ENCODE data around the gene CEP57L1. TPM values are rescaled to one million over a fixed set of nuclear protein-coding genes. Genes with fewer than 3 reads are reported as not detected.
A peak's percentile ranks its signal among the peaks of the same experiment; 100 is the strongest.
"Not testable (repeated sequence)": the region's sequence is repeated elsewhere in the genome, so short reads cannot be mapped to it uniquely, and the experiment has no call there.

Gene CEP57L1
- total and polyA plus RNA-seq, 3 donors from 2014 or later = 32.5 to 50.6 (median 32.7) TPM

- H3K9me3 ChIP-seq = no peaks in the 10 kb centered on the region
- peaks cover 34% of the 10 kb centered on the region for H3K4me1 ChIP-seq
- no peak overlapping the region for H3K27ac ChIP-seq
- intact Hi-C loops (cut with DNase I; ENCODE audit: low total_unique reads) = no loop called here
- TF ChIP-seq POLR2A (IDR thresholded peaks at IDR 0.05) = no peak
- TF ChIP-seq CTCF (IDR thresholded peaks at IDR 0.05) = no peak
- no peak for DNase-seq
- H3K4me3 ChIP-seq = no peak overlapping the region
- H3K27me3 ChIP-seq = no peaks in the 10 kb centered on the region
- WGBS, 2 donors = 88 to 96% methylated on average over 1 of the region's 1 CpG
- H3K36me3 ChIP-seq (ENCODE audit: low read depth, missing control alignments) = no peaks in the 10 kb centered on the region
These were observed 11.7 kb upstream of the CEP57L1 start for GRCh38 chr6:109083657-109084056.

- H3K9me3 ChIP-seq; intact Hi-C loops (cut with DNase I; ENCODE audit: low total_unique reads); H3K27ac ChIP-seq; H3K4me3 ChIP-seq; DNase-seq; H3K36me3 ChIP-seq (ENCODE audit: low read depth, missing control alignments); H3K27me3 ChIP-seq: not testable (repeated sequence)
- whole genome bisulfite sequencing, 2 donors = 91 to 96% methylated on average over 8 of the region's 8 CpGs
- peaks cover 39% of the 10 kb centered on the region for H3K4me1 ChIP-seq
These were observed 11.2 kb upstream of the CEP57L1 start for GRCh38 chr6:109084146-109084545.

- H3K36me3 ChIP-seq (ENCODE audit: low read depth, missing control alignments) = no peaks in the 10 kb centered on the region
- no peaks in the 10 kb centered on the region for H3K9me3 ChIP-seq
- no peaks in the 10 kb centered on the region for H3K27me3 ChIP-seq
- no peak for TF ChIP-seq POLR2A (IDR thresholded peaks at IDR 0.05)
- no peak for TF ChIP-seq CTCF (IDR thresholded peaks at IDR 0.05)
- H3K27ac ChIP-seq = peak overlapping the region in 1 of 2 donors; percentile 12
- 56 to 57% methylated on average over 5 of the region's 5 CpGs for WGBS, 2 donors
- DNase-seq = no peak
- intact Hi-C loops (cut with DNase I; ENCODE audit: low total_unique reads) = no loop called here
- peaks cover 36% of the 10 kb centered on the region for H3K4me1 ChIP-seq
- H3K4me3 ChIP-seq = no peak overlapping the region
These were observed 7.5 kb upstream of the CEP57L1 start for GRCh38 chr6:109087661-109088264.

- intact Hi-C loops (cut with DNase I; ENCODE audit: low total_unique reads) = no loop called here
- Histone ChIP-seq H3K27me3 (no peaks in the 10 kb centered on the region), H3K27ac (no peak overlapping the region), H3K4me3 (no peak overlapping the region), H3K4me1 (peaks cover 36% of the 10 kb centered on the region), H3K36me3 (ENCODE audit: low read depth, missing control alignments) (no peaks in the 10 kb centered on the region), H3K9me3 (no peaks in the 10 kb centered on the region)
- no peak for TF ChIP-seq CTCF (IDR thresholded peaks at IDR 0.05)
- TF ChIP-seq POLR2A (IDR thresholded peaks at IDR 0.05) = no peak
- 75 to 86% methylated on average over 1 of the region's 1 CpG for WGBS, 2 donors
- DNase-seq = no peak
These were observed 6.3 kb upstream of the CEP57L1 start for GRCh38 chr6:109088995-109089394.

GRCh38 chr6:109091314-109092024 is 3.8 kb upstream of the CEP57L1 start:
- intact Hi-C loops (cut with DNase I; ENCODE audit: low total_unique reads) = no loop called here
- 89 to 90% methylated on average over 5 of the region's 5 CpGs for whole genome bisulfite sequencing, 2 donors
- H3K36me3 ChIP-seq (ENCODE audit: low read depth, missing control alignments) = no peaks in the 10 kb centered on the region
- H3K9me3 ChIP-seq = no peaks in the 10 kb centered on the region
- H3K4me1 ChIP-seq = peaks cover 45% of the 10 kb centered on the region
- no peak overlapping the region for H3K27ac ChIP-seq
- no peaks in the 10 kb centered on the region for H3K27me3 ChIP-seq
- no peak overlapping the region for H3K4me3 ChIP-seq
- no peak for DNase-seq
- TF ChIP-seq POLR2A (IDR thresholded peaks at IDR 0.05) = no peak
- no peak for TF ChIP-seq CTCF (IDR thresholded peaks at IDR 0.05)
